Measurements from ENCODE around the gene PTPRK. TPM values are rescaled to one million over a fixed set of nuclear protein-coding genes. Genes with fewer than 3 reads are reported as not detected.

PTPRK gene
- total and polyA plus RNA-seq, 2 of the 13 experiments (the other 11 are each of a cell fraction or from before 2014, with no cell fraction given): 43.6 to 98.3 TPM

GRCh38 chr6:128062882-128063603 is 457.4 kb downstream of the PTPRK start (continued):
- TF ChIP-seq, protein P1, sequence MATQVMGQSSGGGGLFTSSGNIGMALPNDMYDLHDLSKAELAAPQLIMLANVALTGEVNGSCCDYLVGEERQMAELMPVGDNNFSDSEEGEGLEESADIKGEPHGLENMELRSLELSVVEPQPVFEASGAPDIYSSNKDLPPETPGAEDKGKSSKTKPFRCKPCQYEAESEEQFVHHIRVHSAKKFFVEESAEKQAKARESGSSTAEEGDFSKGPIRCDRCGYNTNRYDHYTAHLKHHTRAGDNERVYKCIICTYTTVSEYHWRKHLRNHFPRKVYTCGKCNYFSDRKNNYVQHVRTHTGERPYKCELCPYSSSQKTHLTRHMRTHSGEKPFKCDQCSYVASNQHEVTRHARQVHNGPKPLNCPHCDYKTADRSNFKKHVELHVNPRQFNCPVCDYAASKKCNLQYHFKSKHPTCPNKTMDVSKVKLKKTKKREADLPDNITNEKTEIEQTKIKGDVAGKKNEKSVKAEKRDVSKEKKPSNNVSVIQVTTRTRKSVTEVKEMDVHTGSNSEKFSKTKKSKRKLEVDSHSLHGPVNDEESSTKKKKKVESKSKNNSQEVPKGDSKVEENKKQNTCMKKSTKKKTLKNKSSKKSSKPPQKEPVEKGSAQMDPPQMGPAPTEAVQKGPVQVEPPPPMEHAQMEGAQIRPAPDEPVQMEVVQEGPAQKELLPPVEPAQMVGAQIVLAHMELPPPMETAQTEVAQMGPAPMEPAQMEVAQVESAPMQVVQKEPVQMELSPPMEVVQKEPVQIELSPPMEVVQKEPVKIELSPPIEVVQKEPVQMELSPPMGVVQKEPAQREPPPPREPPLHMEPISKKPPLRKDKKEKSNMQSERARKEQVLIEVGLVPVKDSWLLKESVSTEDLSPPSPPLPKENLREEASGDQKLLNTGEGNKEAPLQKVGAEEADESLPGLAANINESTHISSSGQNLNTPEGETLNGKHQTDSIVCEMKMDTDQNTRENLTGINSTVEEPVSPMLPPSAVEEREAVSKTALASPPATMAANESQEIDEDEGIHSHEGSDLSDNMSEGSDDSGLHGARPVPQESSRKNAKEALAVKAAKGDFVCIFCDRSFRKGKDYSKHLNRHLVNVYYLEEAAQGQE (IDR thresholded peaks at IDR 0.05; ENCODE audit: borderline replicate concordance in 1 of 2, low read depth in 1 of 2, low read length in 2 of 2): peak in 1 of 2 experiments; percentile 48; a peak in 1 of 4 replicates
- no peak for TF ChIP-seq SP1 (IDR thresholded peaks at IDR 0.05)
- no peak for TF ChIP-seq SP1 (CRISPR knock-in tag; IDR thresholded peaks at IDR 0.05)
- TF ChIP-seq ZNF782 (CRISPR knock-in tag; IDR thresholded peaks at IDR 0.05; ENCODE audit: borderline replicate concordance): no peak
- TF ChIP-seq ZSCAN30 (CRISPR knock-in tag; IDR thresholded peaks at IDR 0.05): no peak
- TF ChIP-seq NBN (conservative IDR thresholded peaks at IDR 0.05): no peak
- no peak for TF ChIP-seq AFF4 (CRISPR knock-in tag; IDR thresholded peaks at IDR 0.05)
- no peak for TF ChIP-seq KLF15 (CRISPR knock-in tag; IDR thresholded peaks at IDR 0.05; ENCODE audit: borderline replicate concordance)
- no peak for TF ChIP-seq ZNF317 (CRISPR knock-in tag; IDR thresholded peaks at IDR 0.05)
- 0 out of 2 replicates have a peak, but pooled peaks have one; percentile 31 for TF ChIP-seq ZFP36L2 (CRISPR knock-in tag; IDR thresholded peaks at IDR 0.05)
- TF ChIP-seq ZNF607 (CRISPR knock-in tag; IDR thresholded peaks at IDR 0.05; ENCODE audit: borderline replicate concordance): no peak; the same call in 1 of the 2 replicates
- TF ChIP-seq ZNF687 (CRISPR knock-in tag; IDR thresholded peaks at IDR 0.05): no peak
- TF ChIP-seq ZNF468 (CRISPR knock-in tag; IDR thresholded peaks at IDR 0.05): no peak
- no peak for TF ChIP-seq ZNF24 (IDR thresholded peaks at IDR 0.05)
- TF ChIP-seq HES4 (CRISPR knock-in tag; IDR thresholded peaks at IDR 0.05; ENCODE audit: borderline replicate concordance): no peak
- TF ChIP-seq HINFP (CRISPR knock-in tag; IDR thresholded peaks at IDR 0.05; ENCODE audit: low read depth): no peak

Data from HepG2 (cell line).